ENCODE measurements around the gene CCDC152.

Gene CCDC152

GRCh38 chr5:42784132-42784531 is 27.5 kb downstream of the CCDC152 start:
- DNase-seq, result no peak

- no peak for DNase-seq
These were observed 29.1 kb downstream of the CCDC152 start for GRCh38 chr5:42785756-42786155.

GRCh38 chr5:42787073-42787472 is 30.5 kb downstream of the CCDC152 start:
- DNase-seq, result no peak

- no peak for DNase-seq
These were observed 31.2 kb downstream of the CCDC152 start for GRCh38 chr5:42787845-42788244.

GRCh38 chr5:42791151-42791550 is 34.5 kb downstream of the CCDC152 start:
- no peak for DNase-seq

- no peak for DNase-seq
These were observed 41.9 kb downstream of the CCDC152 start for GRCh38 chr5:42798284-42799240.

GRCh38 chr5:42799241-42799608 is 42.6 kb downstream of the CCDC152 start:
- DNase-seq, result no peak

- no peak for DNase-seq
These were observed 43.1 kb downstream of the CCDC152 start for GRCh38 chr5:42799668-42800114.

GRCh38 chr5:42800748-42801330 is 44.2 kb downstream of the CCDC152 start:
- no peak for DNase-seq

GRCh38 chr5:42801516-42802166 is 45.0 kb downstream of the CCDC152 start:
- no peak for DNase-seq

- DNase-seq, result no peak
These were observed 48.2 kb downstream of the CCDC152 start for GRCh38 chr5:42804717-42805339.

GRCh38 chr5:42806004-42806700 is 49.5 kb downstream of the CCDC152 start:
- no peak for DNase-seq

GRCh38 chr5:42806701-42807262 is 50.2 kb downstream of the CCDC152 start:
- DNase-seq, result no peak

- DNase-seq, result no peak
These were observed 51.3 kb downstream of the CCDC152 start for GRCh38 chr5:42807722-42808447.

GRCh38 chr5:42808888-42809611 is 52.4 kb downstream of the CCDC152 start:
- no peak for DNase-seq

- DNase-seq, result no peak
These were observed 54.4 kb downstream of the CCDC152 start for GRCh38 chr5:42810834-42811590.

- DNase-seq, result no peak
These were observed 55.2 kb downstream of the CCDC152 start, which contains the start of gene SELENOP for GRCh38 chr5:42811591-42812446. Gene SELENOP (minus strand): TSS chr5:42811892. CDS start chr5:42808353, 3,539 bp downstream.

GRCh38 chr5:42812620-42813019 is 56.0 kb downstream of the CCDC152 start:
- no peak for DNase-seq

- no peak for DNase-seq
These were observed 56.9 kb downstream of the CCDC152 start for GRCh38 chr5:42813533-42813932.
